DND-41 (cell line): ENCODE results near the gene UCHL5.

Experiments
- CTCF ChIP-seq: IDR thresholded peaks from 2 replicates; pipeline ENCODE4 v1.5.1; 2012; ENCODE audit warnings: borderline replicate concordance, low read length, moderate library complexity, mild to moderate bottlenecking; ENCODE audit not compliant: poor library complexity, severe bottlenecking; ENCODE audit errors: extremely low read depth
- EZH2 ChIP-seq: IDR thresholded peaks from 3 replicates; pipeline ENCODE4 v1.6.1; 2012; ENCODE audit warnings: borderline replicate concordance, low read depth, mild to moderate bottlenecking, moderate library complexity, low read length, inconsistent platforms; ENCODE audit not compliant: severe bottlenecking

- TF ChIP-seq CTCF, result no peak
- TF ChIP-seq EZH2, result no peak
Measured at GRCh38 chr1:192967901-192968300, 91.3 kb downstream of the UCHL5 start.
